DMS53 (cell line): ENCODE results near the gene CHD5.

Experiments used
- DNase-seq: peaks from one replicate; lab custom pipeline; 2025; lab: John Stamatoyannopoulos, UW

CHD5 gene

GRCh38 chr1:6200188-6200809 is 20.2 kb upstream of the CHD5 start:
- DNase-seq, result peak; percentile 51

- DNase-seq, result peak; percentile 100
Measured at GRCh38 chr1:6199298-6200187, 19.4 kb upstream of the CHD5 start, which contains the start of gene RPL22. Gene RPL22, minus strand, starts transcription at chr1:6199595. Its CDS starts 22 bp downstream, at chr1:6199573.

- peak; percentile 62 for DNase-seq
Measured at GRCh38 chr1:6198646-6199297, 18.7 kb upstream of the CHD5 start.

- DNase-seq, result no peak
Measured at GRCh38 chr1:6197746-6198427, 17.8 kb upstream of the CHD5 start.

GRCh38 chr1:6191968-6192367 is 11.8 kb upstream of the CHD5 start:
- DNase-seq, result no peak

GRCh38 chr1:6188466-6188865 is 8.3 kb upstream of the CHD5 start:
- DNase-seq, result no peak

- DNase-seq, result peak; percentile 68
Measured at GRCh38 chr1:6185635-6186382, 5.7 kb upstream of the CHD5 start.

- DNase-seq, result no peak
Measured at GRCh38 chr1:6185151-6185550, 5.0 kb upstream of the CHD5 start.

GRCh38 chr1:6184083-6184783 is 4.1 kb upstream of the CHD5 start:
- DNase-seq, result peak; percentile 29

GRCh38 chr1:6183520-6183989 is 3.4 kb upstream of the CHD5 start:
- peak; percentile 67 for DNase-seq

GRCh38 chr1:6181347-6181770 is 1.2 kb upstream of the CHD5 start:
- DNase-seq, result no peak

- peak; percentile 50 for DNase-seq
Measured at GRCh38 chr1:6180707-6181311, 688 bp upstream of the CHD5 start.

GRCh38 chr1:6179564-6180175 is 451 bp downstream of the CHD5 start:
- DNase-seq, result peak; percentile 28

- DNase-seq, result peak; percentile 34
Measured at GRCh38 chr1:6178751-6179563, 1.2 kb downstream of the CHD5 start.

- no peak for DNase-seq
Measured at GRCh38 chr1:6177681-6178380, 2.3 kb downstream of the CHD5 start.

GRCh38 chr1:6176779-6177178 is 3.3 kb downstream of the CHD5 start:
- DNase-seq, result no peak

GRCh38 chr1:6175411-6175828 is 4.7 kb downstream of the CHD5 start:
- no peak for DNase-seq
